ENCODE measurements around the gene RGSL1.

- TF ChIP-seq CTCF (conservative IDR thresholded peaks at IDR 0.05; ENCODE audit: low read depth, low read length), result no peak
- TF ChIP-seq EZH2 (IDR thresholded peaks at IDR 0.05; ENCODE audit: borderline replicate concordance, low read depth, low read length, poor library complexity, severe bottlenecking), result no peak
These were observed 105.5 kb downstream of the RGSL1 start for GRCh38 chr1:182555493-182555892.
